Upper lobe of left lung (tissue), 6 donors: ENCODE measurements around the gene C11orf65. TPM values are rescaled to one million over a fixed set of nuclear protein-coding genes. Genes with fewer than 3 reads are reported as not detected.
"Not testable (repeated sequence)": the region's sequence is repeated elsewhere in the genome, so short reads cannot be mapped to it uniquely, and the experiment has no call there.

ENCODE experiments used
- ATAC-seq, 2 donors: fragments of 200-7000 bp; cut with Tn5 transposase; one replicate each; pipeline ENCODE4 v1.9.1; 2022; ENCODE audit warnings: mild to moderate bottlenecking in 2 of 2, moderate library complexity in 2 of 2; ENCODE audit not compliant: low FRiP score in 2 of 2
- DNase-seq, 2 donors: peaks; one replicate each; pipeline ENCODE4 v3.0.0-alpha.2; 2019 to 2020
- H3K27ac ChIP-seq, 4 donors: fragments of 200-600 bp; sonication (generic); one replicate each; pipeline ENCODE4 v1.5.1; 2016 to 2019
- H3K27me3 ChIP-seq, 4 donors: fragments of 200-600 bp; sonication (generic); one replicate each; pipeline ENCODE4 v1.5.1; 2017 to 2019
- H3K36me3 ChIP-seq, 4 donors: fragments of 200-600 bp; sonication (generic); one replicate each; pipeline ENCODE4 v1.5.1; 2016 to 2019
- H3K4me1 ChIP-seq, 4 donors: fragments of 200-600 bp; sonication (generic); one replicate each; pipeline ENCODE4 v1.5.1; 2018 to 2019
- H3K4me3 ChIP-seq, 4 donors: fragments of 200-600 bp; sonication (generic); one replicate each; pipeline ENCODE4 v1.5.1; 2017 to 2019; ENCODE audit warnings: mild to moderate bottlenecking in 2 of 4, moderate library complexity in 1 of 4
- H3K9me3 ChIP-seq, 4 donors: fragments of 200-600 bp; sonication (generic); one replicate each; pipeline ENCODE4 v1.5.1; 2018 to 2019
- CTCF ChIP-seq, 6 experiments: fragments of 450-650 bp in 4 of 6; fragments of 200-600 bp in 2 of 6; sonication (generic) in 2 of 6; IDR thresholded peaks; one replicate each; pipeline ENCODE4 v1.5.1; 2016 to 2019; ENCODE audit warnings: antibody characterized with exemption in 6 of 6
- EP300 ChIP-seq, 4 donors: sonication (generic); formaldehyde crosslinking; IDR thresholded peaks; one replicate each; pipeline ENCODE4 v1.5.1; 2017; ENCODE audit warnings: antibody characterized with exemption in 4 of 4, control low read depth in 2 of 4
- POLR2A ChIP-seq, 4 donors: fragments of 450-650 bp; IDR thresholded peaks; one replicate each; pipeline ENCODE4 v1.5.1; 2016 to 2017; ENCODE audit warnings: antibody characterized with exemption in 4 of 4, mild to moderate bottlenecking in 2 of 4
- POLR2AphosphoS5 ChIP-seq, 2 donors: sonication (generic); formaldehyde crosslinking; IDR thresholded peaks; one replicate each; pipeline ENCODE4 v1.5.1; 2017; ENCODE audit warnings: antibody characterized with exemption in 2 of 2
- WGBS, 2 donors: methylation state at CpG; one replicate each; pipeline ENCODE4 v1.1.5; 2017 to 2018; 5-methylcytosine and 5-hydroxymethylcytosine counted together
- total RNA-seq, 6 donors: library from RNA; depleted of rRNA in 4 of 6; stranded (reverse); fragments of >200 nt in 4 of 6; gene quantifications; one replicate each; pipeline versions ENCODE4 v1.1.0 to v1.2.1, GENCODE V29; 2016 to 2021
- donor health status: DM: no; HTN: no; CAD: no; lungs with moderate emphysema.
- donor health status: DM: no; HTN: yes; CAD: no; lungs with severe emphysema.

C11orf65 gene
- total RNA-seq, 6 donors from 2014 or later = 0.17 to 2.3 (median 1.1) TPM; not detected in 1

- Histone ChIP-seq H3K36me3 (no peaks in the 10 kb centered on the region), H3K27ac (no peak overlapping the region), H3K27me3 (no peaks in the 10 kb centered on the region), H3K9me3 (no peaks in the 10 kb centered on the region), H3K4me1 (no peaks in the 10 kb centered on the region), H3K4me3 (no peak overlapping the region)
- ATAC-seq (no peak), DNase-seq (no peak)
- WGBS, 2 donors = 59 to 86% methylated on average over 1 of the region's 1 CpG
- TF ChIP-seq CTCF (IDR thresholded peaks at IDR 0.05) (no peak), POLR2AphosphoS5 (IDR thresholded peaks at IDR 0.05) (no peak), EP300 (IDR thresholded peaks at IDR 0.05) (no peak), POLR2A (IDR thresholded peaks at IDR 0.05) (no peak)
These were observed 61.6 kb downstream of the C11orf65 start for GRCh38 chr11:108405706-108406105.

GRCh38 chr11:108403052-108403451 lies 64.3 kb downstream of the C11orf65 start:
- Histone ChIP-seq H3K27ac (no peak overlapping the region), H3K9me3 (no peaks in the 10 kb centered on the region), H3K36me3 (no peaks in the 10 kb centered on the region), H3K4me3 (no peak overlapping the region), H3K27me3 (no peaks in the 10 kb centered on the region), H3K4me1 (no peaks in the 10 kb centered on the region)
- ATAC-seq (no peak), DNase-seq (no peak)
- no peak for TF ChIP-seq POLR2AphosphoS5 (IDR thresholded peaks at IDR 0.05)
- TF ChIP-seq EP300 (IDR thresholded peaks at IDR 0.05) = no peak
- no peak for TF ChIP-seq POLR2A (IDR thresholded peaks at IDR 0.05)
- no peak for TF ChIP-seq CTCF (IDR thresholded peaks at IDR 0.05)
- WGBS, 2 donors = 48 to 62% methylated on average over 1 of the region's 1 CpG

- no peak for ATAC-seq
- no peaks in the 10 kb centered on the region for H3K4me1 ChIP-seq
- WGBS, 2 donors = 83 to 100% methylated on average over 1 of the region's 1 CpG
- no peaks in the 10 kb centered on the region for H3K9me3 ChIP-seq
- no peaks in the 10 kb centered on the region for H3K27me3 ChIP-seq
- H3K36me3 ChIP-seq = no peaks in the 10 kb centered on the region
- DNase-seq = no peak
- TF ChIP-seq POLR2AphosphoS5 (IDR thresholded peaks at IDR 0.05) (no peak), CTCF (IDR thresholded peaks at IDR 0.05) (no peak), POLR2A (IDR thresholded peaks at IDR 0.05) (no peak), EP300 (IDR thresholded peaks at IDR 0.05) (no peak)
- H3K27ac ChIP-seq = no peak overlapping the region
- no peak overlapping the region for H3K4me3 ChIP-seq
These were observed 65.1 kb downstream of the C11orf65 start for GRCh38 chr11:108402241-108402640.

- DNase-seq (no peak), ATAC-seq (no peak)
- no peaks in the 10 kb centered on the region for H3K36me3 ChIP-seq
- H3K27me3 ChIP-seq = no peaks in the 10 kb centered on the region
- H3K4me3 ChIP-seq = no peak overlapping the region
- H3K4me1 ChIP-seq = no peaks in the 10 kb centered on the region
- WGBS, 2 donors = 78 to 83% methylated on average over 6 of the region's 6 CpGs
- H3K27ac ChIP-seq = no peak overlapping the region
- TF ChIP-seq CTCF (IDR thresholded peaks at IDR 0.05) = no peak
- no peak for TF ChIP-seq POLR2AphosphoS5 (IDR thresholded peaks at IDR 0.05)
- no peak for TF ChIP-seq POLR2A (IDR thresholded peaks at IDR 0.05)
- no peak for TF ChIP-seq EP300 (IDR thresholded peaks at IDR 0.05)
- H3K9me3 ChIP-seq = no peaks in the 10 kb centered on the region
These were observed 68.9 kb downstream of the C11orf65 start for GRCh38 chr11:108398439-108398838.

- not testable (repeated sequence) for H3K4me3 ChIP-seq, H3K27ac ChIP-seq, H3K27me3 ChIP-seq, H3K36me3 ChIP-seq, H3K9me3 ChIP-seq, H3K4me1 ChIP-seq, ATAC-seq, DNase-seq
- WGBS, 2 donors = 94 to 97% methylated on average over 6 of the region's 6 CpGs
These were observed 70.7 kb downstream of the C11orf65 start for GRCh38 chr11:108396672-108397071.
